Posterior vena cava (tissue), 2 donors: ENCODE data around the gene SLC2A11. TPM values are rescaled to one million over a fixed set of nuclear protein-coding genes. Genes with fewer than 3 reads are reported as not detected.

Source experiments
- DNase-seq: peaks from one replicate; pipeline ENCODE4 v3.0.0-alpha.2; 2020; ENCODE audit warnings: low spot score
- intact Hi-C, 2 donors: fragments of 100-400 bp; cut with DNase I; formaldehyde crosslinking; loops; one replicate each; pipeline versions ENCODE4 v1.14.1 to v1.14.2; 2022 to 2023
- total RNA-seq, 2 donors: library from RNA; stranded (reverse); fragmentation: NEBNext Ultra II Directional; extraction: Animal tissue kit (Norgen Biotek cat#: 25700); gene quantifications; one replicate each; pipeline ENCODE4 v1.2.1, GENCODE V29; 2021
- donor health status: DM: yes; HTN: yes; CAD: no.
- donor health status: DM: yes; HTN: yes; CAD: no.

SLC2A11 gene
- total RNA-seq, 2 donors from 2014 or later: 4.9 to 7.4 TPM

GRCh38 chr22:23829845-23830372 lies 27.8 kb upstream of the SLC2A11 start:
- no peak for DNase-seq

GRCh38 chr22:23831261-23831660 lies 26.4 kb upstream of the SLC2A11 start:
- intact Hi-C loops: no loop called here
- peak; percentile 54 for DNase-seq

More at GRCh38 chr22:23829845-23830372, 27.8 kb upstream of the SLC2A11 start:
- intact Hi-C loops: no loop called here

GRCh38 chr22:23831781-23832180 lies 25.9 kb upstream of the SLC2A11 start:
- intact Hi-C loops: no loop called here
- peak; percentile 47 for DNase-seq

GRCh38 chr22:23832226-23833016 lies 25.3 kb upstream of the SLC2A11 start:
- DNase-seq: peak; percentile 42
- intact Hi-C loops: no loop called here

- intact Hi-C loops: no loop called here
- DNase-seq: peak; percentile 64
These were observed 24.5 kb upstream of the SLC2A11 start for GRCh38 chr22:23833017-23833751.

- intact Hi-C loops: no loop called here
- DNase-seq: peak; percentile 56
These were observed 23.8 kb upstream of the SLC2A11 start for GRCh38 chr22:23833911-23834317.

- intact Hi-C loops: no loop called here
- DNase-seq: peak; percentile 63
These were observed 23.3 kb upstream of the SLC2A11 start for GRCh38 chr22:23834406-23834792.

GRCh38 chr22:23834793-23835483 lies 22.7 kb upstream of the SLC2A11 start:
- peak; percentile 81 for DNase-seq
- intact Hi-C loops: loop anchor here in 1 of 2 donors (5.0 kb wide), 1 partner anchor 68 kb away; the partner anchor contains the start of gene CHCHD10

GRCh38 chr22:23835484-23836144 lies 22.1 kb upstream of the SLC2A11 start:
- peak; percentile 58 for DNase-seq
- intact Hi-C loops: loop anchor here in 1 of 2 donors (5.0 kb wide), 1 partner anchor 68 kb away; the partner anchor contains the start of gene CHCHD10

- intact Hi-C loops: loop anchor here in 1 of 2 donors (5.0 kb wide), 1 partner anchor 69 kb away; the partner anchor contains the start of gene CHCHD10
- DNase-seq: peak; percentile 45
These were observed 21.4 kb upstream of the SLC2A11 start for GRCh38 chr22:23836281-23836680.

GRCh38 chr22:23836692-23837495 lies 20.8 kb upstream of the SLC2A11 start:
- intact Hi-C loops: loop anchor here in 1 of 2 donors (5.0 kb wide), 1 partner anchor 70 kb away; the partner anchor contains the start of gene CHCHD10
- DNase-seq: peak; percentile 62

GRCh38 chr22:23837496-23837859 lies 20.2 kb upstream of the SLC2A11 start:
- peak; percentile 76 for DNase-seq
- intact Hi-C loops: loop anchor here in 1 of 2 donors (5.0 kb wide), 1 partner anchor 70 kb away; the partner anchor contains the start of gene CHCHD10

- DNase-seq: peak; percentile 72
- intact Hi-C loops: loop anchor here in 1 of 2 donors (5.0 kb wide), 1 partner anchor 71 kb away; the partner anchor contains the start of gene CHCHD10
These were observed 19.6 kb upstream of the SLC2A11 start for GRCh38 chr22:23837911-23838680.

GRCh38 chr22:23838681-23839468 lies 18.8 kb upstream of the SLC2A11 start, which contains the start of gene DERL3:
Gene DERL3 (minus strand): TSS chr22:23839006. CDS start chr22:23838987, 19 bp downstream.
- peak; percentile 99 for DNase-seq
- intact Hi-C loops: loop anchor here in 1 of 2 donors (5.0 kb wide), 1 partner anchor 72 kb away; the partner anchor contains the start of gene CHCHD10

- intact Hi-C loops: no loop called here
These were observed 17.6 kb upstream of the SLC2A11 start for GRCh38 chr22:23840026-23840425.

GRCh38 chr22:23841292-23841691 lies 16.4 kb upstream of the SLC2A11 start:
- intact Hi-C loops: no loop called here
- DNase-seq: no peak

More at GRCh38 chr22:23840026-23840425, 17.6 kb upstream of the SLC2A11 start:
- no peak for DNase-seq
